DMS79 treated with DMSO at 0.1 percent for 48 hours (cell line): ENCODE measurements around the gene PCDHGB2.
"Not testable (repeated sequence)": the region's sequence is repeated elsewhere in the genome, so short reads cannot be mapped to it uniquely, and the experiment has no call there.

ENCODE experiments used
- DNase-seq: peaks from one replicate; lab custom pipeline; 2025; lab: John Stamatoyannopoulos, UW

PCDHGB2 gene

GRCh38 chr5:141349917-141350619 lies 9.7 kb upstream of the PCDHGB2 start, which contains the start of gene PCDHGB1:
PCDHGB1 (plus strand) TSS chr5:141350099; CDS start chr5:141350261, 162 bp downstream.
- no peak for DNase-seq

- DNase-seq, result no peak
Measured at GRCh38 chr5:141351591-141351990, 8.2 kb upstream of the PCDHGB2 start.

- no peak for DNase-seq
Measured at GRCh38 chr5:141354900-141355469, 4.8 kb upstream of the PCDHGB2 start, which contains the start of gene PCDHGA4. PCDHGA4 (plus strand) TSS chr5:141355021; CDS start chr5:141355108, 87 bp downstream.

- no peak for DNase-seq
Measured at GRCh38 chr5:141355641-141356040, 4.2 kb upstream of the PCDHGB2 start.

GRCh38 chr5:141356133-141356532 lies 3.7 kb upstream of the PCDHGB2 start:
- DNase-seq, result no peak

- DNase-seq, result no peak
Measured at GRCh38 chr5:141356950-141357349, 2.8 kb upstream of the PCDHGB2 start.

GRCh38 chr5:141360685-141361084 lies 891 bp downstream of the PCDHGB2 start:
- no peak for DNase-seq

- no peak for DNase-seq
Measured at GRCh38 chr5:141362719-141363118, 2.9 kb downstream of the PCDHGB2 start.

- DNase-seq, result no peak
Measured at GRCh38 chr5:141363952-141364660, 4.3 kb downstream of the PCDHGB2 start, which contains the start of gene PCDHGA5. PCDHGA5 (plus strand) TSS chr5:141364162; CDS start chr5:141364331, 169 bp downstream.

- DNase-seq, result no peak
Measured at GRCh38 chr5:141366016-141366896, 6.5 kb downstream of the PCDHGB2 start.

GRCh38 chr5:141369994-141370848 lies 10.4 kb downstream of the PCDHGB2 start, which contains the start of gene PCDHGB3:
PCDHGB3 (plus strand) TSS chr5:141370242; CDS start chr5:141370395, 153 bp downstream.
- DNase-seq, result no peak

- no peak for DNase-seq
Measured at GRCh38 chr5:141371572-141372475, 12.0 kb downstream of the PCDHGB2 start.

GRCh38 chr5:141373673-141374317 lies 14.0 kb downstream of the PCDHGB2 start, which contains the start of gene PCDHGA6:
PCDHGA6 (plus strand) TSS chr5:141373891; CDS start chr5:141374084, 193 bp downstream.
- DNase-seq, result no peak

GRCh38 chr5:141374627-141375026 lies 14.8 kb downstream of the PCDHGB2 start:
- DNase-seq, result no peak

GRCh38 chr5:141375444-141376155 lies 15.8 kb downstream of the PCDHGB2 start:
- DNase-seq, result not testable (repeated sequence)

GRCh38 chr5:141382469-141383294 lies 22.9 kb downstream of the PCDHGB2 start, which contains the start of gene PCDHGA7:
PCDHGA7 (plus strand) TSS chr5:141382742; CDS start chr5:141382900, 158 bp downstream.
- DNase-seq, result no peak

GRCh38 chr5:141383345-141383744 lies 23.6 kb downstream of the PCDHGB2 start:
- DNase-seq, result no peak
